Gastroesophageal sphincter (tissue), 3 donors: ENCODE measurements around the gene PRG2.

Experiments used
- EP300 ChIP-seq: sonication (generic); formaldehyde crosslinking; IDR thresholded peaks from one replicate; pipeline ENCODE4 v1.6.1; 2017; ENCODE audit warnings: antibody characterized with exemption, mild to moderate bottlenecking
- POLR2A ChIP-seq, 2 donors: fragments of 450-650 bp; IDR thresholded peaks; one replicate each; pipeline ENCODE4 v1.6.1; 2017; ENCODE audit warnings: antibody characterized with exemption in 2 of 2, mild to moderate bottlenecking in 2 of 2, moderate library complexity in 1 of 2
- POLR2AphosphoS5 ChIP-seq: sonication (generic); formaldehyde crosslinking; IDR thresholded peaks from one replicate; pipeline ENCODE4 v1.6.1; 2017; ENCODE audit warnings: antibody characterized with exemption
- TF ChIP-seq, protein P1 (sequence below), 4 experiments: fragments of 200-600 bp in 2 of 4; fragments of 450-650 bp in 2 of 4; sonication (generic) in 1 of 4; IDR thresholded peaks; one replicate each; pipeline ENCODE4 v1.5.1; 2017 to 2019; ENCODE audit warnings: antibody characterized with exemption in 4 of 4, mild to moderate bottlenecking in 2 of 4, moderate library complexity in 2 of 4

DNA sequence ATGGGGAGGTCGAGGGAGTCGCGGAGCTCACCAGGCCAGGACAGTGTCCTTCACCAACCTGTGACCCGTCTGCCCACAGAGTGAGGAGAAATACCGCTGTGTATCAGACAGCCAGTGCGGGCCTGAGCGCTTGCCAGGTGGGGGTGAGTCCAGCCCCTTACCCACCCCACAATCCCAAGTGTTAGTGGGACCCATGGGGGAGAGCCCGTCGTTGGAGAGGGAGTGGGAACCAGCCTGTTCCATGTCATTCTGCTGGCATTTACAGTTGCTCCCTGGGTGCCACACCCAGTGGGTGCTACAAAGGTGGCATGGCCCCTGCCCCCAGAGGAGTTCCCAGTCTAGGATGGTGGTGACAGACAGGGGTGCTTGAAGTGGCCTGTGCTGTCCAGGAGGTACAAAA, 43.1 kb downstream of the PRG2 start:
- TF ChIP-seq, protein P1, sequence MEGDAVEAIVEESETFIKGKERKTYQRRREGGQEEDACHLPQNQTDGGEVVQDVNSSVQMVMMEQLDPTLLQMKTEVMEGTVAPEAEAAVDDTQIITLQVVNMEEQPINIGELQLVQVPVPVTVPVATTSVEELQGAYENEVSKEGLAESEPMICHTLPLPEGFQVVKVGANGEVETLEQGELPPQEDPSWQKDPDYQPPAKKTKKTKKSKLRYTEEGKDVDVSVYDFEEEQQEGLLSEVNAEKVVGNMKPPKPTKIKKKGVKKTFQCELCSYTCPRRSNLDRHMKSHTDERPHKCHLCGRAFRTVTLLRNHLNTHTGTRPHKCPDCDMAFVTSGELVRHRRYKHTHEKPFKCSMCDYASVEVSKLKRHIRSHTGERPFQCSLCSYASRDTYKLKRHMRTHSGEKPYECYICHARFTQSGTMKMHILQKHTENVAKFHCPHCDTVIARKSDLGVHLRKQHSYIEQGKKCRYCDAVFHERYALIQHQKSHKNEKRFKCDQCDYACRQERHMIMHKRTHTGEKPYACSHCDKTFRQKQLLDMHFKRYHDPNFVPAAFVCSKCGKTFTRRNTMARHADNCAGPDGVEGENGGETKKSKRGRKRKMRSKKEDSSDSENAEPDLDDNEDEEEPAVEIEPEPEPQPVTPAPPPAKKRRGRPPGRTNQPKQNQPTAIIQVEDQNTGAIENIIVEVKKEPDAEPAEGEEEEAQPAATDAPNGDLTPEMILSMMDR (IDR thresholded peaks at IDR 0.05), result no peak
- TF ChIP-seq POLR2A (IDR thresholded peaks at IDR 0.05) (no peak), POLR2AphosphoS5 (no peak), EP300 (no peak)
